Measurements from ENCODE around the gene APBA2. TPM values are rescaled to one million over a fixed set of nuclear protein-coding genes. Genes with fewer than 3 reads are reported as not detected.

Gene APBA2
- total and polyA plus RNA-seq, 2 of the 4 experiments (the other 2 are of a cell fraction): 21.7 to 33.0 TPM

GRCh38 chr15:28998511-28998910, 112.7 kb downstream of the APBA2 start:
- Histone ChIP-seq H3K23ac (ENCODE audit: low read depth, low read length) (no peak overlapping the region), H3K9ac (ENCODE audit: low read depth, low read length) (no peak overlapping the region), H2AK5ac (ENCODE audit: low read depth, low read length) (no peak overlapping the region), H2BK15ac (ENCODE audit: low read depth, low read length) (no peak overlapping the region), H3K79me1 (ENCODE audit: low read depth in 1 of 2, low read length in 2 of 2) (peaks cover 8 to 9% of the 10 kb centered on the region in 2 experiments; a peak in 3 of 4 replicates), H2AFZ (replicated peaks; ENCODE audit: low read length, poor library complexity) (no peak overlapping the region), H3K27me3 (ENCODE audit: control insufficient read depth, insufficient read depth, low read length) (no peaks in the 10 kb centered on the region), H4K91ac (ENCODE audit: insufficient read depth, low read depth, low read length) (no peak overlapping the region), H2BK120ac (ENCODE audit: low read depth, low read length) (no peak overlapping the region), H3K18ac (ENCODE audit: low read depth, low read length) (no peak overlapping the region), H3K36me3 (ENCODE audit: control insufficient read depth, insufficient read depth, low read length) (peaks cover 5% of the 10 kb centered on the region), H3K4me1 (ENCODE audit: control insufficient read depth, insufficient read depth, low read length) (peaks cover under 1% of the 10 kb centered on the region; the same call in 1 of the 2 replicates), H3K14ac (replicated peaks; ENCODE audit: low read depth, low read length) (no peak overlapping the region), H4K5ac (ENCODE audit: low read depth, low read length) (no peak overlapping the region), H3K9me1 (ENCODE audit: insufficient read depth, low read length) (peaks cover 3% of the 10 kb centered on the region; the same call in 1 of the 2 replicates), H2BK20ac (ENCODE audit: low read depth, low read length) (no peak overlapping the region), H3K27ac (ENCODE audit: insufficient read depth, low read length) (no peak overlapping the region), H4K20me1 (ENCODE audit: insufficient read depth, low read length) (no peaks in the 10 kb centered on the region; the same call in none of the 2 replicates), H3K56ac (ENCODE audit: extremely low read depth, insufficient read depth, low read length) (no peak overlapping the region), H2AK9ac (replicated peaks; ENCODE audit: low read depth, low read length, poor library complexity) (peak overlapping the region; percentile 53), H4K8ac (ENCODE audit: low read depth in 2 of 2, low read length in 2 of 2) (no peak overlapping the region), H3K4me3 (ENCODE audit: insufficient read depth, low read depth, low read length) (no peak overlapping the region), H3K9me3 (ENCODE audit: control insufficient read depth, insufficient read depth, low read length) (no peaks in the 10 kb centered on the region), H3K4me2 (ENCODE audit: low read depth, low read length) (no peak overlapping the region), H2BK5ac (ENCODE audit: low read depth, low read length, poor library complexity, severe bottlenecking) (no peak overlapping the region), H3K4ac (ENCODE audit: low read depth, low read length) (no peak overlapping the region)
- no TSS peak for BruUV-seq (replicated peaks)
- POLR2A ChIA-PET (ENCODE audit: unreplicated experiment): no interaction called here
- TF ChIP-seq RAD21 (IDR thresholded peaks at IDR 0.05; ENCODE audit: low read length): no peak
- TF ChIP-seq CEBPB (IDR thresholded peaks at IDR 0.05; ENCODE audit: low read depth, low read length): no peak
- TF ChIP-seq USF2 (IDR thresholded peaks at IDR 0.05; ENCODE audit: low read depth, low read length): no peak
- TF ChIP-seq MXI1 (IDR thresholded peaks at IDR 0.05; ENCODE audit: borderline replicate concordance, low read depth, low read length): no peak
- no peak for TF ChIP-seq ELK1 (IDR thresholded peaks at IDR 0.05; ENCODE audit: borderline replicate concordance, low read depth, low read length)
- TF ChIP-seq POLR2A (IDR thresholded peaks at IDR 0.05; ENCODE audit: low read depth, low read length): no peak
- TF ChIP-seq MAFK (IDR thresholded peaks at IDR 0.05; ENCODE audit: low read depth, low read length): no peak
- TF ChIP-seq SMC3 (IDR thresholded peaks at IDR 0.05; ENCODE audit: low read depth, low read length): no peak
- TF ChIP-seq RFX5 (IDR thresholded peaks at IDR 0.05; ENCODE audit: low read depth, low read length): no peak
- no peak for TF ChIP-seq BHLHE40 (IDR thresholded peaks at IDR 0.05; ENCODE audit: low read depth, low read length)
- TF ChIP-seq RCOR1 (IDR thresholded peaks at IDR 0.05; ENCODE audit: insufficient replicate concordance, low read length): no peak
- 100% methylated on average over 1 of the region's 5 CpGs; no CpG with 5 or more reads in 1 of the 2 experiments for WGBS, 2 experiments (ENCODE audit: extremely low coverage in 2 of 2, insufficient read length in 1 of 2)
- DNase-seq: no peak
- intact Hi-C loops (cut with micrococcal nuclease) (no loop called here), dilution Hi-C loops (cut with HindIII; ENCODE audit: low sequenced_read_pairs, unreplicated experiment) (no loop called here), in situ Hi-C loops (cut with MboI; ENCODE audit: low sequenced_read_pairs) (no loop called here)
- CTCF ChIA-PET: no interaction called here
- ATAC-seq (ENCODE audit: low read depth): no peak
